ENCODE results near the gene CHST8. TPM values are rescaled to one million over a fixed set of nuclear protein-coding genes. Genes with fewer than 3 reads are reported as not detected.
A peak's percentile ranks its signal among the peaks of the same experiment; 100 is the strongest.

Gene CHST8
- total RNA-seq, 2 donors from 2014 or later, result not detected

GRCh38 chr19:33777753-33778088 is 156.0 kb downstream of the CHST8 start:
- Mint-ChIP-seq H3K27ac (no peak overlapping the region), H3K27me3 (ENCODE audit: low read depth) (peaks cover 32% of the 10 kb centered on the region), H3K4me1 (ENCODE audit: low read depth) (no peaks in the 10 kb centered on the region), H3K36me3 (ENCODE audit: insufficient read depth in 2 of 2) (peaks cover 0 to 2% of the 10 kb centered on the region in 2 donors), H3K4me3 (no peak overlapping the region), H3K9me3 (no peaks in the 10 kb centered on the region)
- ATAC-seq (replicated peaks in 1 of 2) (no peak), DNase-seq (no peak)

GRCh38 chr19:33778089-33778791 is 156.5 kb downstream of the CHST8 start:
- DNase-seq (peak; percentile 87 to 93), ATAC-seq (replicated peaks in 1 of 2) (peak; percentile 89 to 91)
- Mint-ChIP-seq H3K27ac (no peak overlapping the region), H3K27me3 (ENCODE audit: low read depth) (peaks cover 32% of the 10 kb centered on the region), H3K36me3 (ENCODE audit: insufficient read depth in 2 of 2) (peaks cover 0 to 2% of the 10 kb centered on the region in 2 donors), H3K9me3 (no peaks in the 10 kb centered on the region), H3K4me3 (peak overlapping the region in 1 of 2 donors; percentile 41), H3K4me1 (ENCODE audit: low read depth) (no peaks in the 10 kb centered on the region)

- peaks cover 32% of the 10 kb centered on the region for H3K27me3 Mint-ChIP-seq (ENCODE audit: low read depth)
- ATAC-seq (replicated peaks in 1 of 2), result no peak
- no peak overlapping the region for H3K27ac Mint-ChIP-seq
- no peak for DNase-seq
- no peaks in the 10 kb centered on the region for H3K4me1 Mint-ChIP-seq (ENCODE audit: low read depth)
- H3K4me3 Mint-ChIP-seq, result no peak overlapping the region
- no peaks in the 10 kb centered on the region for H3K9me3 Mint-ChIP-seq
- peaks cover 0 to 2% of the 10 kb centered on the region in 2 donors for H3K36me3 Mint-ChIP-seq (ENCODE audit: insufficient read depth in 2 of 2)
Measured at GRCh38 chr19:33779849-33780248, 158.1 kb downstream of the CHST8 start.

- no peaks in the 10 kb centered on the region for H3K4me1 Mint-ChIP-seq (ENCODE audit: low read depth)
- no peaks in the 10 kb centered on the region for H3K9me3 Mint-ChIP-seq
- no peak overlapping the region for H3K4me3 Mint-ChIP-seq
- H3K27ac Mint-ChIP-seq, result no peak overlapping the region
- ATAC-seq (replicated peaks in 1 of 2), result no peak
- H3K36me3 Mint-ChIP-seq (ENCODE audit: insufficient read depth in 2 of 2), result peaks cover 0 to 2% of the 10 kb centered on the region in 2 donors
- no peak for DNase-seq
- H3K27me3 Mint-ChIP-seq (ENCODE audit: low read depth), result peaks cover 32% of the 10 kb centered on the region
Measured at GRCh38 chr19:33780251-33780650, 158.5 kb downstream of the CHST8 start.

DNA sequence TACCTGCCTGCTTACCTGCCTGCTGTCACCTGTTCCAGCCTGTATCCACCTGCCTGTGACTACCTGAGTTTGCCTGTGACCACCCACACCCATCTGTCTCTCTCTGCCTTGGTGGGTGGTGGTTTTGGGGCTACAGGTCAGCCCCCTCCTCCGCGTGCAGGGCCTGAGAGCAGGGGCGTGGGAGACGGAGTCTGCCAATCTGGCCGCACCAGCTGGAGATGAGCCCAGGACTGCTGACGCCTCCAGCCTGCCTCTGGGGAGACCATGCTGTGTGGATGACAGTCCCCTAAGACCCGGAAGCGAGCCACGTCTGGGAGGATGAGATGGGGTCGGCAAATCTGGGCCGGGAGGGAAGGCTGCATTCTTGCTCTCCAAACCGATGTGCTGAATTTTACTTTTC is 159.0 kb downstream of the CHST8 start:
- no peak overlapping the region for H3K27ac Mint-ChIP-seq

GRCh38 chr19:33781415-33781935 is 159.7 kb downstream of the CHST8 start:
- peaks cover 24% of the 10 kb centered on the region for H3K27me3 Mint-ChIP-seq (ENCODE audit: low read depth)
- H3K36me3 Mint-ChIP-seq (ENCODE audit: insufficient read depth in 2 of 2), result peaks cover 0 to 2% of the 10 kb centered on the region in 2 donors
- no peak for DNase-seq
- no peaks in the 10 kb centered on the region for H3K4me1 Mint-ChIP-seq (ENCODE audit: low read depth)
- H3K9me3 Mint-ChIP-seq, result no peaks in the 10 kb centered on the region
- no peak overlapping the region for H3K27ac Mint-ChIP-seq
- H3K4me3 Mint-ChIP-seq, result no peak overlapping the region
- no peak for ATAC-seq (replicated peaks in 1 of 2)

More for the DNA sequence above, 159.0 kb downstream of the CHST8 start:
- Mint-ChIP-seq H3K9me3 (no peaks in the 10 kb centered on the region), H3K27me3 (ENCODE audit: low read depth) (peaks cover 29% of the 10 kb centered on the region), H3K4me1 (ENCODE audit: low read depth) (no peaks in the 10 kb centered on the region), H3K4me3 (no peak overlapping the region), H3K36me3 (ENCODE audit: insufficient read depth in 2 of 2) (peaks cover 0 to 2% of the 10 kb centered on the region in 2 donors)
- DNase-seq, result no peak
- no peak for ATAC-seq (replicated peaks in 1 of 2)

DNA sequence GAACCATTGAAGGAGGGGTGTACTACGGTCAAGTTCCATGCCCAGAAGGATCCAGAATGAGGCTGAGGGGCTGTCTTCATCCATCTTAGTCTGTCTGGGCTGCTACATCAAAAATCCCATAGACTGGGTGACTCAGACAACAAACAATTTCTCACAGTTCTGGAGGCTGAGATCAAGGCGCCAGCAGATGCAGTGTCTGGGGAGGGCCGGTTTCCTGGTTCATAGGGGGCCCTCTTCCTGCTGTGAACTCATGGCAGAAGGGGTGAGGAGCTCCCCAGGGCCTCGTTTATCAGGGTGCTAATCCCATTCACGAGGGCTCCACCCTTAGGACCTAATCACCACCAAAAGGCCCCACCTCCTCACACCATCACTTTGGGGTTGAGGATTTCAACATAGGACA is 160.2 kb downstream of the CHST8 start:
- H3K9me3 Mint-ChIP-seq, result no peaks in the 10 kb centered on the region
- H3K27me3 Mint-ChIP-seq (ENCODE audit: low read depth), result peaks cover 24% of the 10 kb centered on the region
- H3K4me3 Mint-ChIP-seq, result no peak overlapping the region
- no peaks in the 10 kb centered on the region for H3K4me1 Mint-ChIP-seq (ENCODE audit: low read depth)
- H3K36me3 Mint-ChIP-seq (ENCODE audit: insufficient read depth in 2 of 2), result peaks cover 0 to 2% of the 10 kb centered on the region in 2 donors
- DNase-seq (no peak), ATAC-seq (replicated peaks in 1 of 2) (no peak)
- no peak overlapping the region for H3K27ac Mint-ChIP-seq

GRCh38 chr19:33784432-33784831 is 162.7 kb downstream of the CHST8 start:
- no peak overlapping the region for H3K4me3 Mint-ChIP-seq
- ATAC-seq (replicated peaks in 1 of 2) (no peak), DNase-seq (no peak)
- H3K4me1 Mint-ChIP-seq (ENCODE audit: low read depth), result no peaks in the 10 kb centered on the region
- H3K27me3 Mint-ChIP-seq (ENCODE audit: low read depth), result peaks cover 17% of the 10 kb centered on the region
- peaks cover 0 to 2% of the 10 kb centered on the region in 2 donors for H3K36me3 Mint-ChIP-seq (ENCODE audit: insufficient read depth in 2 of 2)
- no peaks in the 10 kb centered on the region for H3K9me3 Mint-ChIP-seq
- H3K27ac Mint-ChIP-seq, result no peak overlapping the region

- Mint-ChIP-seq H3K27me3 (ENCODE audit: low read depth) (peaks cover 6% of the 10 kb centered on the region), H3K4me1 (ENCODE audit: low read depth) (no peaks in the 10 kb centered on the region), H3K27ac (no peak overlapping the region), H3K4me3 (no peak overlapping the region), H3K9me3 (no peaks in the 10 kb centered on the region), H3K36me3 (ENCODE audit: insufficient read depth in 2 of 2) (peaks cover 0 to 2% of the 10 kb centered on the region in 2 donors)
- DNase-seq (no peak), ATAC-seq (replicated peaks in 1 of 2) (no peak)
Measured at GRCh38 chr19:33785795-33786194, 164.0 kb downstream of the CHST8 start.

GRCh38 chr19:33788676-33789075 is 166.9 kb downstream of the CHST8 start:
- no peak for DNase-seq
- H3K36me3 Mint-ChIP-seq (ENCODE audit: insufficient read depth in 2 of 2), result no peaks in the 10 kb centered on the region
- H3K27ac Mint-ChIP-seq, result no peak overlapping the region
- no peaks in the 10 kb centered on the region for H3K4me1 Mint-ChIP-seq (ENCODE audit: low read depth)
- peaks cover 27% of the 10 kb centered on the region for H3K27me3 Mint-ChIP-seq (ENCODE audit: low read depth)
- no peak for ATAC-seq (replicated peaks in 1 of 2)
- no peaks in the 10 kb centered on the region for H3K9me3 Mint-ChIP-seq
- H3K4me3 Mint-ChIP-seq, result no peak overlapping the region

GRCh38 chr19:33789344-33789743 is 167.6 kb downstream of the CHST8 start:
- H3K4me1 Mint-ChIP-seq (ENCODE audit: low read depth), result no peaks in the 10 kb centered on the region
- no peak overlapping the region for H3K27ac Mint-ChIP-seq
- H3K36me3 Mint-ChIP-seq (ENCODE audit: insufficient read depth in 2 of 2), result no peaks in the 10 kb centered on the region
- no peak for ATAC-seq (replicated peaks in 1 of 2)
- DNase-seq, result no peak
- H3K27me3 Mint-ChIP-seq (ENCODE audit: low read depth), result peaks cover 28% of the 10 kb centered on the region
- no peaks in the 10 kb centered on the region for H3K9me3 Mint-ChIP-seq
- no peak overlapping the region for H3K4me3 Mint-ChIP-seq

GRCh38 chr19:33794683-33795369 is 173.1 kb downstream of the CHST8 start:
- Mint-ChIP-seq H3K9me3 (no peaks in the 10 kb centered on the region), H3K27ac (no peak overlapping the region), H3K27me3 (ENCODE audit: low read depth) (peaks cover 37% of the 10 kb centered on the region), H3K4me1 (ENCODE audit: low read depth) (no peaks in the 10 kb centered on the region), H3K36me3 (ENCODE audit: insufficient read depth in 2 of 2) (no peaks in the 10 kb centered on the region), H3K4me3 (peak overlapping the region; percentile 73 to 80)
- ATAC-seq (replicated peaks in 1 of 2) (no peak), DNase-seq (no peak)

DNA sequence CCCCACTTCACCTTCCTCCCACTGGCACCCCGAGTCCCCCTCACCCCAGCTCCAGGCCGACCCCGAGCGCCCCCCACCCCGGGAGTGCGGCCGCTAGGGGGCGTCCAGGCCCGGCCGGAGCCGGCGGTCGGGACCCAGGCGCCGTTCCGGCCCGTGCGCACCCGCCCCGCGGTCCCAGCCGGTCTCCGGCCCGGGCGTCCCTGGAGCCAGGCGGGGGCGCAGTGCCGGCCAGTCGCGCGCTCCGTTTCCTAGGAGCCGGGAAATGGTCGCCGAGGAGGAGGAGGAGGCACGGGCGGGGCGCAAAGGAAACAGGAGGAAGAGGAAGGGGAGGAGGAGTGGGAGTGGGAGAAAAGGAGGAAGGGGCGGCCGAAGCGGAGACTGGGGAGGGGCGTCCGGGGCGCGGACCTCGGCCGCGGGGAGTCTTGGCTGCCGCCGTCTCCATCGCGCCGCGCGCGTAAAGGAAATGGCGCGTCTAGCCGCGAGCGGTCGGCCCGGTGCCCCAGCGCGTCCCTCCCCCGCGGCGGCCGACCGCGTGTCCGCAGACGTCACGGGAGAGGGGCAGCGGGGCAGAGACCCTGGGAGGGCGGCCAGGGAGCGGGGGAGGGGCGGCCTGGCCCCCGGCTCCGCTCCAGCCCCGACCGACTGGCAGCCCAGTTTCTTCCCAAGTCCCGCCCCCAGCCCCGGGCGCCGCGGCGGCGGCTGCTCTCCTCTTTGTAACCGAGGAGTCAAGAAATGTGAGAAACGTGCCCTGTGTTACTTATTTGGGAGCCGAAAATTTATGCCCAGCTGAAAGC is 173.8 kb downstream of the CHST8 start:
- H3K4me1 Mint-ChIP-seq (ENCODE audit: low read depth), result no peaks in the 10 kb centered on the region
- DNase-seq (peak; percentile 66 to 82), ATAC-seq (replicated peaks in 1 of 2) (peak; percentile 76 to 78)
- no peaks in the 10 kb centered on the region for H3K9me3 Mint-ChIP-seq
- peaks cover 40% of the 10 kb centered on the region for H3K27me3 Mint-ChIP-seq (ENCODE audit: low read depth)
- no peak overlapping the region for H3K27ac Mint-ChIP-seq
- no peaks in the 10 kb centered on the region for H3K36me3 Mint-ChIP-seq (ENCODE audit: insufficient read depth in 2 of 2)
- H3K4me3 Mint-ChIP-seq, result peak overlapping the region; percentile 80 to 85
